Stimulated activated CD4-positive, alpha-beta T cell treated with anti-CD3 and anti-CD28 coated beads, Interleukin-1b, Interleukin-23, amount 100 ng/mL, for 4 hours (primary cell): ENCODE measurements around the gene ELAVL3.
"Not testable (repeated sequence)": the region's sequence is repeated elsewhere in the genome, so short reads cannot be mapped to it uniquely, and the experiment has no call there.

Experiments used
- DNase-seq, 2 donors: peaks; one replicate each; pipeline ENCODE4 v3.0.0-alpha.2; 2020; ENCODE audit warnings: low read depth in 2 of 2

Gene ELAVL3

DNA sequence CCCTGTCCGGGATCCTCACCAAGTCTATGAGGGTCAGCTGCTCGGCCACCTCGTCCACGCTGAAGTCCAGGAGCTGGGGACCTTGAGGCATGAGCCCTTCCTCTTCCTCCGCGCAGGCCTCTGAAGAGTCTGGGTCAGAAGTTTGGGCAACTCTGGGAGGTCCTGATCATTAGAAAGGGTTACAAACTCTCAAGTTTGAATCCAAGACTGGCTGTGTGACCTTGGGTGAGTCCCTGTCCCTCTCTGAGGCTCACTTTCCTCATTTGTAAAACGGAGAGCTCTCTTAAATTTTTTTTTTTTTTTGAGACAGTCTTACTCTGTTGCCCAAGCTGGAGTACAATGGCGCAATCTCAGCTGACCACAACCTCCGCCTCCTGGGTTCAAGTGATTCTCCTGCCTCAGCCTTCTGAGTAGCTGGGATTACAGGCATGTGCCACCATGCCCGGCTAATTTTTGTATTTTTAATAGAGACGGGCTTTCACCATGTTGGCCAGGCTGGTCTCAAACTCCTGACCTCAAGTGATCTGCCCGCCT lies 74.1 kb downstream of the ELAVL3 start:
- DNase-seq, result not testable (repeated sequence)

DNA sequence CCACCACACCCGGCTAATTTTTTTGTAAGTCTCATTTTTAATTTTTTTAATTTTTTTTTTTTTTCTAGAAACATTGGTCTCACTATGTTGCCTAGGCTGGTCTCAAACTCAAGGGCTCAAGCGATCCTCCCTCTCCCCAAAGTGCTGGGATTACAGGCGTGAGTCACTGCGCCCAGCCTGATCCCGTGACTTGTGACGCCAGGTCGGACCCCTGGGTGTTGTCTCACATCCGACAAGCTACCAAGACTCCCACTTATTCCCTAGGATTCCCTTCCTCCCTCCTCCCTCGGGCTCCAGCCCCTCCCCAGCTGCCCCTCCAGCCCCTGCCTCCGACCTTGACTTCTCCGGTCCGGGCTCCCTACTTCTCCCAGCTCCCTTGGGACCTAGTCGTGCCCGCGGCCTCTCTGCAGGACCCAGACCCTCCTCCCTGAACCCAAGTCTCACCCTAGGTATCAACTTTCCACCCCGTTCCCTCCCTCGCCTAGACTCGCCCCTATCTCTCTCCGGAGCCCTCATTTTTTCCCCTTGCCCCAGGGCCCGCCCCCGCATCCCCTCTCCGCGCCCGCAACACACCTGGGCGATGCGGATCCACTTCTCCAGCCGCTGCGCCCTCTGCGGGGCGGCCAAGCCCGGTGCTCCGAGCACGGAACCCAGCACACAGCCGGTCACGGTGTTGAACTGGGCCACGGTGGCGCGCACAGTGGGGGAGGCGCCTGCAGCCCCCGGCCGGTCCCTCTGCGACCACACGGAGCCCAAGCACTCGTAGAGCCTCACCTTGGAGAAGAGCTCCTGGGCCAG lies 74.8 kb downstream of the ELAVL3 start:
- DNase-seq, result peak in 1 of 2 donors; percentile 41

DNA sequence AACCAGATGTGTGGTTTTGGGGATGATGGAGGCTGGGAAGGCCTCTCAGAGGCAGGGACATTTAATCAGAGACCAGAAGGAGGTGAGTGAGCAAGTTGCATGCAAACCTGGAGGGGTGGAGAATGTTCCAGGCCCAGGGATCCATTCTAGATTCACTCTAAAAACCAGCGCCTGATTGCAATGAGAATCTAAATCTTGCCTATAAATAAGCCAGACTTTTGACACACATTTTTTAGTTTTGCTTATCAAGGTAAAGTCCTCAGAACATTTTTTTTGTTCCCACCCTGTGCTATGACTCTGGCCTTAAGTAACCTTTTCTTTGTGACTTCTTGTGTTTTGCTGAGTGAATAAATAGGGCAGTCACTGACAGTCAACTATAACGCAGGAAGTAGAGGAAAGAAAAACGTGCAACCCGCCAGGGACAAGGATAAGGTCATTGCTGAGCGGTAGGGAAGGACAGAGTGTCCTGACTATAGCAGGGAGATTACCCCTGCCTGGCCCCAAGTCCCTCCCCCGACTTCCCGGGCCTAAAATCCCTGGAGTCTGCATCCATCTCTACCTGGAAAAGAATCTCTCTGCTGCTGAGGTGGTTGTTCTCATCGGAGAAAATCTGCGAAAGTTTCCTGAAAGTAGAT lies 76.1 kb downstream of the ELAVL3 start:
- DNase-seq, result no peak

DNA sequence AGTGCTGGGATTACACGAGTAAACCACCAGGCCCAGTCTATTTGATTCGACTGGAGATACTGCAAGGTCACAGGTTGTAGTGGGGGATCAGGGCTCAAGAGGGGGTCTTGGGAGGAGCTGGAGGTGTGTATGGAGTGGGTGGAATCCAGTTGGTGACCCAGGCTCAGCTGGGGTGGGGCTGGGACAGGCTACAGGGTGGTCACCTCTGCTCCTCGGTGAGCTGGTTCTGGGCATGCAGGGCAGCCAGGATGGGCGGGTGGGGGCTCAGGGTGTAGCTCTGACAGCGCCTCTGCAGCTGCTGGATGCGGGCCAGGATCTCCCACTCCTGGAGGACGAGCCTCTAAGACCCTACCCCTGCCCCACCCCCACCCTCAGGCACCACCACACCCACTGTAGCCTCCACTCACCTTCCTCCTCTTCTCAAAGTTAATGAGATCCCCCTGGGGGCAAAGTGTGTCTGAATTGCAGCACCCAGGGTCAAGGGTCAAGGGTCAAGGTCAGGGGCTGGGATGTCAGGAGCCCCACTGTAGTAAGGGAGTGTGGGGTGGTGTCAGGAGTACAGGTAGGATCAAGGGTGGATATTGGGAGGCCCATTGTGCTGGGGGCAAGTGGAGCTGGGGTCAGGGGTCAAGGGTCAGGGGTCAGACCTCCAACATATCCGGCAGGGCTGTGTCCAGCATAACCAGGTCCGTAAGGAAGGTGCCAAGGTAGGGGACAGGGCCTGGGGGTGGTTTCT lies 78.9 kb downstream of the ELAVL3 start:
- DNase-seq, result no peak
